ENCODE data around the gene KIF5C.

DNA sequence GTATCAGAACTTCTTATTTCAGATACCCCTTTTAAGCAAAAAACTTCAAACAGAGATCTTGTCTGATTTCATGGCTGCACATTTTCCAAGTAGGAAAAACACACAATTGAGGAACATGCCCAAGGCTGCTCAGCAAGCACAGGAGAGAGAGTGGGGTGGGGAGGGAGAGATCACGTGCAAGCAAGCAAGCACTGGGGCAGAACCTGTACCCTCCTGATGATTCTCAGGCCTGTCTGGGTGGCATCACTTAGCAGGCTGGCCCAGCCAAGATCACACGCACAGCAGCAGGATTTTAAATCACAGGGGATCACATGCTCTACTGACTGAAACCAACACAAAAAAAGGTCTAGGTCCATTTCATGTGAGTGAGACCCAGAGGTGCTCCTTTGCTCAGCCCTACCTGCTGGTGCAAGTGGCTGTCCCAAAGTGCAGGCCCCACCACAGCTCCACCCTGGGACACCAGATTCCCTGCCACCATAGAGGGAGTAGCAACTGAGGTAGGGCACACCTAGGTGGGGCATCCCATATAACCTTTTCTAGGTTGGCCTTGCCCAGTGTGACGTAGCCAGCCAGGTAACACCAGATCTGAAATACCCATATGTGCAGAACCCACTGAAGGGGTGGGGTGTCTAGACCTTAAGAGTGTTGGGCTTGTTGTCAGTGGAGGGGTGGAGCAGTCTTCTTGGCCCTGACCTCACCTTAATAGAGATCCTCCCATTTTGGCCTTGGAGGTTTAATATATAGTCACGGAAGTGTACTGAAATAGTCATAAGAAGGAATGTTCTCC lies 161.7 kb downstream of the KIF5C start:
- TF ChIP-seq, protein P1, sequence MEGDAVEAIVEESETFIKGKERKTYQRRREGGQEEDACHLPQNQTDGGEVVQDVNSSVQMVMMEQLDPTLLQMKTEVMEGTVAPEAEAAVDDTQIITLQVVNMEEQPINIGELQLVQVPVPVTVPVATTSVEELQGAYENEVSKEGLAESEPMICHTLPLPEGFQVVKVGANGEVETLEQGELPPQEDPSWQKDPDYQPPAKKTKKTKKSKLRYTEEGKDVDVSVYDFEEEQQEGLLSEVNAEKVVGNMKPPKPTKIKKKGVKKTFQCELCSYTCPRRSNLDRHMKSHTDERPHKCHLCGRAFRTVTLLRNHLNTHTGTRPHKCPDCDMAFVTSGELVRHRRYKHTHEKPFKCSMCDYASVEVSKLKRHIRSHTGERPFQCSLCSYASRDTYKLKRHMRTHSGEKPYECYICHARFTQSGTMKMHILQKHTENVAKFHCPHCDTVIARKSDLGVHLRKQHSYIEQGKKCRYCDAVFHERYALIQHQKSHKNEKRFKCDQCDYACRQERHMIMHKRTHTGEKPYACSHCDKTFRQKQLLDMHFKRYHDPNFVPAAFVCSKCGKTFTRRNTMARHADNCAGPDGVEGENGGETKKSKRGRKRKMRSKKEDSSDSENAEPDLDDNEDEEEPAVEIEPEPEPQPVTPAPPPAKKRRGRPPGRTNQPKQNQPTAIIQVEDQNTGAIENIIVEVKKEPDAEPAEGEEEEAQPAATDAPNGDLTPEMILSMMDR (IDR thresholded peaks at IDR 0.05), result no peak
- no peak for TF ChIP-seq POLR2A (IDR thresholded peaks at IDR 0.05)

Data from body of pancreas (tissue), 4 donors.